Stimulated activated CD4-positive, alpha-beta T cell treated with anti-CD3 and anti-CD28 coated beads, Interleukin-1b, Interleukin-23, amount 100 ng/mL, for 48 hours (primary cell): ENCODE data around the gene OR2D2.
"Not testable (repeated sequence)": the region's sequence is repeated elsewhere in the genome, so short reads cannot be mapped to it uniquely, and the experiment has no call there.

ENCODE experiments used
- DNase-seq: peaks from one replicate; pipeline ENCODE4 v3.0.0-alpha.2; 2020

OR2D2 gene

DNA sequence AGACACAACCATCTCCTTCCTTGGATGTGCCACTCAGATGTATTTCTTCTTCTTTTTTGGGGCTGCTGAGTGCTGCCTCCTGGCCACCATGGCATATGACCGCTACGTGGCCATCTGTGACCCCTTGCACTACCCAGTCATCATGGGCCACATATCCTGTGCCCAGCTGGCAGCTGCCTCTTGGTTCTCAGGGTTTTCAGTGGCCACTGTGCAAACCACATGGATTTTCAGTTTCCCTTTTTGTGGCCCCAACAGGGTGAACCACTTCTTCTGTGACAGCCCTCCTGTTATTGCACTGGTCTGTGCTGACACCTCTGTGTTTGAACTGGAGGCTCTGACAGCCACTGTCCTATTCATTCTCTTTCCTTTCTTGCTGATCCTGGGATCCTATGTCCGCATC lies 15.4 kb downstream of the OR2D2 start:
- DNase-seq, result no peak

DNA sequence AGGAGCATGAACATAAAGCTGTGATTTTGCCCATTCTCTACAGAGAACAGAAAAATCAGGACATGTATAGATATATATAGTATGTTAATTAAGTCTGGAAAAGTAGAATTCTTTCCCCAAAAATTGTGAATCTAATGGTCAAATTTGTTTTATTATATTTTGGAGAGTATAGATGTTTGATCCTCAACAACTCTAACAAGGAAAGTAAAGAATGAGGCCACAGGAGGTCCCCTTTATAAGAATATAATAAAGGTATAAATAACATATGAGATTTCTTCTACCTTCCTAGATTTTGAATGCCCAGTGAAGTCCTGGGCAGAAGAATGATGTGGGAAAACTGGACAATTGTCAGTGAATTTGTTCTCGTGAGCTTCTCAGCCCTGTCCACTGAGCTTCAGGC lies 16.0 kb downstream of the OR2D2 start, which contains the start of gene OR10A4:
Gene OR10A4 (plus strand): TSS at position 301 of the 400 bp plus-strand sequence. CDS start 23 bp downstream, at position 324.
- no peak for DNase-seq

DNA sequence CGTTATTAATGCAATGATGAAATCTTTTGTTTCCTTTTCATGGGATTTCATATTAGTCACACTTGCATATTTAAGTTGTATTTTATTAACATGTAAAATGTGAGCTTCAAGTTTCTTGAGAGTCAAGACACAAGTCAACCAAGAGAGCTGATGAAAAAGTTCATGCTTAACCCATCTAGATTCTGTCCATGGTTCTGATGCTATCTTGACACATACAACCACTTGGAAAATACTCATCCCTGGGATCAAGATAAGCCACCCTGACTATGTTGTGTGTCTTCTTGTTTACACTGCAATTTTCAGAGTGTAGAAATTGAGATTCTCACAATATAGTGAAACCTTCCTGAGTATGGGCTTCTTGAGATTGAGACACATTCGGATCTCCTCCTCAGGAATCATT lies 16.5 kb downstream of the OR2D2 start:
- DNase-seq, result no peak

DNA sequence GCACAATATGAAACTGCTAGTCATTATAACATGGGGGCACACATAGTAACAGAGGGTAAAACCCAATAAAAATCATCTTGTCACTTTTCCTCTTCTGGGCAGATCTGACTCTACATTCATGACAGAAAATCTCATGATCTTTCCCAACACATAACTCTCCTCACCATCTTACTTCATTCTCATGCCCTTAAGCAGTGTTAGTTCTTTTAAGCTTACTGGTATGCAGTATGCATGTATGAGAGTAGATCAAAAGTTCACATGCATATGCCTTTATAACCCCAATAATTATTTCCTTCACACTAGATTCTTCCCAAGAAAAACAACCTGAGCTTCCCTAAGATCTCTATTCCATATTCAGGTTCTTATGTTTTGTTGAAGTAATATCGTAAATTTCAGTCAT lies 21.0 kb downstream of the OR2D2 start:
- no peak for DNase-seq

DNA sequence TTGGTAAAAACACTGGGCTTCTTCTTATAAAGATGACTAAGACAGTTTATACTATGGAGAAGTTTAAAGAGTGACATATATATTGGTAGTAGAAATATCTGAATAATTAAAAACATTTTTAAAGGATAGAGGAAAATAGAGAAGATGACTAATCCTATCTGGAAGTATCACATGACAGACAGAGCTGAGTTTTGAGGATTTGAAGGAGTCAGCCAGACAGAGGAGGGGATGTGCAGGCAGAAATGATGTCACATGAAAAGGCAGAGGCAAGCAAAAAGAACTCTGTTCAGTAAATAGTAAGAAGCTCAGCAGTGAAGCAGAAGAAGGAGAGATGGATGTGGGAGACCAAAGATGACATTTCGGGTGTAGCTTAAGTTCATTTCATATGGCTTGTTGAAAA lies 27.9 kb downstream of the OR2D2 start:
- DNase-seq, result no peak

DNA sequence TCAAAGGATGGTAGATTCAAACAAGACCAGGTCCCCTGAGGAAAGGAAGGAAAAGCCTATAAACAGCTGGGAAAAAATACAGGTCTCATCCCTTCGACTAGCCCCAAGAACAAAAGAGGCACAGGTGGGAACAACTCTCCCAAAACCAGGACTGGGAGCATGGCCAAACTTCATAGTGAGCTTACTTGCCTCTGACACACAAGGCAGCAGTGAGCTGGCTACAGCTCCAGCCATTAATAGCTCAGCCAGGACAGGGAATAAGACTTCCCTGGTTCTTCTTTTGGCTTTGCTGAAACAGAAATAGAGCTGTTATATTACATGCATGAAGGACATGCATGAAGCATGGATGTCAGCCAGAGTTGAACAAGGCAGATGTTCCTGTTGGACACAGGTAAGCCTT lies 29.3 kb downstream of the OR2D2 start, which contains the start of gene OR10A2:
Gene OR10A2 (plus strand): TSS at position 97 of the 400 bp plus-strand sequence. CDS start 6,698 bp downstream, outside the sequence.
- DNase-seq, result no peak

DNA sequence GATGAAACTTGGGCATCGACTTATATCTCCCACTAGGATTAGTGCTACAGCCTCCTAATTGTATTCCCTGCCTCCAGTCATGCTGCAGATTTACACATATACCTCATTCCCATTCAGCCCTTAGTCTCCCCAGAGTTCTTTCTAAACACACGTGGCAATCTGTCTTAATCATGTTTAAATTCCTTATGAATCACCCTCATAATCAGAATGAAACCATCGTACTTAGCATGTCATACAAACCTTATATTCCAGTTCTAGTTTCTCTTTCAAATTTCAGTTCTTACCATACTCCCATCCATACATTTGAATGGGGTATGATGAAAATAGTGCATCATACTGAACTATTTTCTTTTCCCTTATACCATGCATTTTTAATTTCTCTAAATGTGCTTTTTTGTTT lies 35.4 kb downstream of the OR2D2 start:
- DNase-seq, result no peak

DNA sequence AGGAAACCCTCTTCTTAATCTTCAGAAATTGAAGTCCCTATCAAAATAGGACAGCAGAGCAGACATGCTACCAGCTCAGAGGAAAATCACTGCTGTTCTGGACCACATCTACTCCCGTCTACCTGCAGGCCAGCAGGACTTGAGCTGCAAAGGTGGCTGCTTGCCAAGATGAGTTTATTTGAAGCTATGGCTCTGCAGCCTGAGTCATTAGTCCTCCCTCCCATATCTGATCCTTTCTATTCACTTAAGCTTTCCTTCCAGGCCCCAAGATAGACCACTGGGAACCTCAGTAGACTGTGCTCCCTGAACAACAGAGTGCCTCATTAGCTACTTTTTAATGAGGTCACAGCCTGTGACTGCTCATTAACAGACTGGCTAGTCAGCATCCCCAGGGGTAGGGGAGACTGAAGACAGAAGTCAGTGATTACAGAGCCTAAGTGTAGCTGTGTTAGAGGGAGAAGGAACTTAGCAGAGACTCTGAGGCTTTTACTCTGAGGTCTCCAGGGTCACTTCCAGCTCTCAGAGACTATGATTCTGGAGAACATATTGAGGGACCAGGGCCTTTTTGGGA lies 36.2 kb downstream of the OR2D2 start:
- DNase-seq, result no peak

DNA sequence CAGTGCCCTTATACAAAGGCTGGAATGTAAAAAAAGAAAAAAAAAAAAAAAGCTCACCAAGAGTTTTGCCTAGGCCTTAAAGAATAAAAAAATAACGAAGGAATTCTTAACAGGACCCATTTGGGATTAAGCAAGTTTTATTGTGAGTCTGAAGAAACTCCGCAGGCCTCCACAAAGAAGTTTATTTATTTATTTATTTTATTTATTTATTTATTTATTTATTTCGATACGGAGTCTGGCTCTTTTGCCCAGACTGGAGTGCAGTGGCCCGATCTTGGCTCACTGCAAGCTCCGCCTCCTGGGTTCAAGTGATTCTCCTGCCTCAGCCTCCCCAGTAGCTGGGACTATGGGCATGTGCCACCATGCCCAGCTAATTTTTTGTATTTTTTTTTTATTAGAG lies 37.5 kb downstream of the OR2D2 start:
- DNase-seq, result not testable (repeated sequence)

DNA sequence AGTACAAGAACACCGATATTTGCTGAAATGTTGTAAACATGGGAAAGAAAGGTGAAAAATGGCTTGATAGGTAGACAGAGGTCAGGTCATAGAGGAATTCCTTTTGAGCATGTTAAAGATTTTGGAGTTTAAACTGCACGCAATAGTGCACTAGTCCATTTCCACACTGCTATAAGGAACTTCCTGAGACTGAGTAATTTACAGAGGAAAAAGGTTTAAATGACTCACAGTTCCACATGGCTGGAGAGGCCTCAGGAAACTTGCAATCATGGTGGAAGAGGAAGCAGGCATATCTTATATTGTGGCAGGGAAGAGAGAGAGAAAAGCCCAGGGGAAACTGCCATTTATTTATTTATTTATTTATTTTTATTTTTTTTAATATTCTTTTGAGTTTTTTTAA lies 41.8 kb downstream of the OR2D2 start:
- DNase-seq, result no peak

DNA sequence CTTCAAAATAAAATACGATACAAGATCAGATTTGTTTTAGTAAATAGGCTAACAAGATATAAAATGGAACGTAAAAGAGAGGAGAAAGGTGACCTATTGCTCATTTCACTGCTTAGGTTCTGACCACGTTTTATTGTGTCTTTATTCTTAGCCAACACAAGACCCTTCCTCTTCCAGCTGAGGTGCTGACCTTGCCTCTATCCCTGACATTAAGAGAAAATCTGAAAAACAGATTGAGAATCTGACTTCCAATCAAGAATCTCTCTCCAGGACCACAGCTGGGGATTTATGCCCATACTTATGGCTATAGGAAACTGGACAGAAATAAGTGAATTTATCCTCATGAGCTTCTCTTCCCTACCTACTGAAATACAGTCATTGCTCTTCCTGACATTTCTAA lies 46.9 kb downstream of the OR2D2 start, which contains the start of gene OR10A5:
Gene OR10A5 (plus strand): TSS at position 301 of the 400 bp plus-strand sequence. CDS start 0 bp downstream, at position 301.
- no peak for DNase-seq

DNA sequence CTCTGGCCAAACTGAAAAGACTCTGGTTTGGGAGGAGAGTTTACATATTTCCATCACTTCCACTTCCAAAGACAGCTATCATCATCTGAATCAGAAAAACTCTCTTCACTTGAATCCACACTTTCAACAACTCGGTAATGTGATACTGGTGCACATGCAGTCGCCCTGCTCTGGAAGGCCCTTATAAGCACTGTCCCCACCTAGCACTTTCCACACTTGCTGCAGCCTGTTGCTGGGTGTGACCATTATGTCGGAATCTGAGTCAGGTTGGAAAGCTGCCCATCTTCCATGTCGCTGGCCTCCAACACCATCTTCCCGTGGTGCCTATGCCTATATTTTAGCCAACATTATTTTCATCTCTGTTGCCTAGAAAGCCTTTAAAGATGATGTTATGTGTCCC lies 47.9 kb downstream of the OR2D2 start:
- DNase-seq, result no peak

DNA sequence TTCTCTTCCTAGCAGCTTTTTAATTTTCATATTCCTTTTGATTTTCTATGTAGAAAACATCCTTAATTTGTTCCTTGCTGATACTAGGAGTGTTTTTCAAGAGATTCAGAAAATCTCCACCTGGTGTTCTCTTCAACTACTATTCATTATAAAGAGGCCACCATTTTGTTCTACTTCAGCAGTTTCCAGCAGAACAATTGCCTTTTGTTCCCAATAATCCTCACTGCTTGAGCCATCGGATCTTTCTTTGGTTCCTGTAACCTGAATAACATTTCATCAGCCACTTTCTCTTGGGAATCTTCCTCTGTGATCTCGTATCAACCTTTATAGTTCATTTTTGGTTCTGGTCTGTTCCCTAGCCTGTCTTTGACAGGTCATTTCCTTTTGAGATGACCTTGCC lies 48.6 kb downstream of the OR2D2 start:
- no peak for DNase-seq

DNA sequence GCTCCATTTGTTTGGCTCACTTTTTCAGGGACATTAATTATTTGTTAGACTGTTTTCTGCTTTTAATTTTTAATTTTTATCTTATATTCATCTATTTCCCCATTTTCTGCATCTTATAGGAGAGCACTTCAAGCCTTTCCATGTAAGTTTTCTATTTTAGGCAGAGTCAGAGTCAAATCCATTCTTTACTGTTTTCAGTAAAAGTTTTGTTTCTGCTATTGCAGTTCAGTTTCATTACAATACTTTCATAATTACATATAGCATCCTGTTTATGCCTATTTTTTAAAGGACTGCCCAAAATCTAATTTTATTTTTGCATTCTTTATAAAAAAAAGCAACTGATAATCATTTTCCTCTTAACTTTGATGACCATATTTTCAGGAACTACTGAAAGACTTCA lies 50.6 kb downstream of the OR2D2 start:
- DNase-seq, result no peak
